Calu3 (cell line): ENCODE results near the gene KIAA1143. TPM values are rescaled to one million over a fixed set of nuclear protein-coding genes. Genes with fewer than 3 reads are reported as not detected.

Experiments used
- BruUV-seq: library from RNA; stranded (reverse); fragments of 400-500 nt; replicated peaks from 2 replicates; lab custom pipeline; 2021; lab: Mats Ljungman, UMichigan
- CTCF ChIA-PET: fragments of 300-600 bp; sonication (Branson Sonifier 250); formaldehyde crosslinking; loops from one replicate; lab custom pipeline; 2022; ENCODE audit warnings: antibody characterized with exemption; lab: Charles Lee
- DNase-seq: peaks from one replicate; pipeline ENCODE4 v3.0.0; 2022
- H3K27ac Mint-ChIP-seq: one replicate; pipeline ENCODE4 v1.8.0; 2022; ENCODE audit warnings: mixed read lengths; ENCODE audit not compliant: unreplicated experiment
- H3K27me3 Mint-ChIP-seq: one replicate; pipeline ENCODE4 v1.8.0; 2022; ENCODE audit warnings: mixed read lengths; ENCODE audit not compliant: unreplicated experiment
- H3K36me3 Mint-ChIP-seq: one replicate; pipeline ENCODE4 v1.8.0; 2022; ENCODE audit warnings: mild to moderate bottlenecking, moderate library complexity, mixed read lengths; ENCODE audit not compliant: insufficient read depth, unreplicated experiment
- H3K4me1 Mint-ChIP-seq: one replicate; pipeline ENCODE4 v1.8.0; 2022; ENCODE audit warnings: mild to moderate bottlenecking, low read depth, mixed read lengths; ENCODE audit not compliant: unreplicated experiment
- H3K4me3 Mint-ChIP-seq: one replicate; pipeline ENCODE4 v1.8.0; 2022; ENCODE audit warnings: mild to moderate bottlenecking, low read depth, moderate library complexity, mixed read lengths; ENCODE audit not compliant: unreplicated experiment
- H3K9me3 Mint-ChIP-seq: one replicate; pipeline ENCODE4 v1.8.0; 2022; ENCODE audit warnings: low read depth, mixed read lengths; ENCODE audit not compliant: unreplicated experiment
- intact Hi-C: fragments of 100-400 bp; cut with micrococcal nuclease; formaldehyde crosslinking; loops from one replicate; pipeline ENCODE4 v1.10.0; 2022; ENCODE audit not compliant: unreplicated experiment
- total RNA-seq: library from RNA; stranded (reverse); gene quantifications from 2 replicates; pipeline ENCODE4 v1.2.3, GENCODE V29; 2022
- TF ChIP-seq, protein P1 (sequence below): fragments of 200-600 bp; IDR thresholded peaks from one replicate; pipeline ENCODE4 v1.8.0; 2022; ENCODE audit warnings: antibody characterized with exemption; ENCODE audit not compliant: unreplicated experiment

The KIAA1143 gene
- total RNA-seq, 1 experiment from 2014 or later, result 36.9 TPM

DNA sequence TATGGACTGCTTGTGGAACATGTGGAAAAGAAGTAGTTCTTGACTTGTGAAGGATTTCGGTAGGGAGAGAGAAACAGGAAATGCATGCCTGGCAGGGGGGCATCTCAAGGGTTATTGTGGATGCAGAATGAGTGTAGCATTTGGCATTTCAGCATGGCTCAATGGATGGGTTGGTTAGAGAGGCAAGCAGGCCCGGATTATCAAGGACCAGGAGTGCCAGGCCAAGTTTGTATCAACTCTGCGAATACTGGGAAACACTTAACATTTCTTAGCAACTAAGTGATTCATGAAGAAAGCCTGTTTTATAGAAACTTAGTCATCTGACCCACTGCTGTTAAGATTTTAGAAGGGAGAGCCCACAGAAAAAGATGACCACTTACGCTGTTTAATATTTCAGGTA, 33.8 kb upstream of the KIAA1143 start:
- TF ChIP-seq, protein P1, sequence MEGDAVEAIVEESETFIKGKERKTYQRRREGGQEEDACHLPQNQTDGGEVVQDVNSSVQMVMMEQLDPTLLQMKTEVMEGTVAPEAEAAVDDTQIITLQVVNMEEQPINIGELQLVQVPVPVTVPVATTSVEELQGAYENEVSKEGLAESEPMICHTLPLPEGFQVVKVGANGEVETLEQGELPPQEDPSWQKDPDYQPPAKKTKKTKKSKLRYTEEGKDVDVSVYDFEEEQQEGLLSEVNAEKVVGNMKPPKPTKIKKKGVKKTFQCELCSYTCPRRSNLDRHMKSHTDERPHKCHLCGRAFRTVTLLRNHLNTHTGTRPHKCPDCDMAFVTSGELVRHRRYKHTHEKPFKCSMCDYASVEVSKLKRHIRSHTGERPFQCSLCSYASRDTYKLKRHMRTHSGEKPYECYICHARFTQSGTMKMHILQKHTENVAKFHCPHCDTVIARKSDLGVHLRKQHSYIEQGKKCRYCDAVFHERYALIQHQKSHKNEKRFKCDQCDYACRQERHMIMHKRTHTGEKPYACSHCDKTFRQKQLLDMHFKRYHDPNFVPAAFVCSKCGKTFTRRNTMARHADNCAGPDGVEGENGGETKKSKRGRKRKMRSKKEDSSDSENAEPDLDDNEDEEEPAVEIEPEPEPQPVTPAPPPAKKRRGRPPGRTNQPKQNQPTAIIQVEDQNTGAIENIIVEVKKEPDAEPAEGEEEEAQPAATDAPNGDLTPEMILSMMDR, result no peak
- Mint-ChIP-seq H3K9me3 (no peaks in the 10 kb centered on the region), H3K27ac (no peak overlapping the region), H3K27me3 (no peaks in the 10 kb centered on the region), H3K4me3 (no peak overlapping the region), H3K36me3 (no peaks in the 10 kb centered on the region), H3K4me1 (no peaks in the 10 kb centered on the region)
- DNase-seq, result no peak
- no TSS peak for BruUV-seq
- intact Hi-C loops, result no loop called here
- CTCF ChIA-PET, result no interaction called here

DNA sequence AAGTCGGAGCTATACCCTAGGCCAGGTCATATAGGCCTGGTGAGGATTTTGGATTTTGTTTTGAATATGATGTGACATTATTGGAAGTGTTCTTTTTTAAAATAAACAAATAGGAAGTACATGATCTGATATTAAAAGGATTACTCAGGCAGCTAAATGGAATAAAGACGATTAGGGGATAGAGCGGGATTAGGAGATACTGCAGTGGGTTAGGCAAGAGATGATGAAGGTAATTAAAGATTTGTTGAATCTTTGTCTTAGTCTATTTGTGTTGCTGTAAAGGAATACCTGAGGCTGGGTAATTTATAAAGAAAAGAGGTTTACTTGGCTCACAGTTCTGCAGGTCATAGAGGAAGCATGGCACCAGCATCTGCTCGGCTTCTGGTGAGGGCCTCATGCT, 21.5 kb upstream of the KIAA1143 start:
- intact Hi-C loops, result no loop called here
- no peak for DNase-seq
- Mint-ChIP-seq H3K4me1 (no peaks in the 10 kb centered on the region), H3K27me3 (no peaks in the 10 kb centered on the region), H3K36me3 (no peaks in the 10 kb centered on the region), H3K27ac (no peak overlapping the region), H3K4me3 (no peak overlapping the region), H3K9me3 (no peaks in the 10 kb centered on the region)
- no TSS peak for BruUV-seq
- CTCF ChIA-PET, result no interaction called here
- TF ChIP-seq, protein P1, result no peak

DNA sequence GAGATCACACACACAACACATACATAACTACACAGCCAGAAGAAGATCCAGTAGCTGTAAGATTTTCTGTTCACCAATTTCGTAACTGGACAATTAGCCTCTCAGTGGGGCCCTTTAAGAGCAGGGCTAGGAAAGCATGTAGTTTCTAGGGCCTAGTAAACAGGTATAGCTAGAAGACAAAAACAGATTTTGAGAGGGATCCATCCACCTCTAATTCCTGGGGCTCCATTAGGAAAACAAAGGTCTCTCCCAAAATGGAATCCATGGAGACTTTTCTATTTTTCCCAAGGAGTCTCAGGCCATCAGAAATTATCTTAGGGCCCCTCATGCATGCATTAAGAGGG, 10.7 kb upstream of the KIAA1143 start:
- intact Hi-C loops, result no loop called here
- Mint-ChIP-seq H3K4me1 (no peaks in the 10 kb centered on the region), H3K9me3 (peaks cover 6% of the 10 kb centered on the region), H3K27ac (no peak overlapping the region), H3K36me3 (peaks cover 9% of the 10 kb centered on the region), H3K4me3 (no peak overlapping the region), H3K27me3 (no peaks in the 10 kb centered on the region)
- TF ChIP-seq, protein P1, result no peak
- BruUV-seq, result no TSS peak
- CTCF ChIA-PET, result no interaction called here
- no peak for DNase-seq

DNA sequence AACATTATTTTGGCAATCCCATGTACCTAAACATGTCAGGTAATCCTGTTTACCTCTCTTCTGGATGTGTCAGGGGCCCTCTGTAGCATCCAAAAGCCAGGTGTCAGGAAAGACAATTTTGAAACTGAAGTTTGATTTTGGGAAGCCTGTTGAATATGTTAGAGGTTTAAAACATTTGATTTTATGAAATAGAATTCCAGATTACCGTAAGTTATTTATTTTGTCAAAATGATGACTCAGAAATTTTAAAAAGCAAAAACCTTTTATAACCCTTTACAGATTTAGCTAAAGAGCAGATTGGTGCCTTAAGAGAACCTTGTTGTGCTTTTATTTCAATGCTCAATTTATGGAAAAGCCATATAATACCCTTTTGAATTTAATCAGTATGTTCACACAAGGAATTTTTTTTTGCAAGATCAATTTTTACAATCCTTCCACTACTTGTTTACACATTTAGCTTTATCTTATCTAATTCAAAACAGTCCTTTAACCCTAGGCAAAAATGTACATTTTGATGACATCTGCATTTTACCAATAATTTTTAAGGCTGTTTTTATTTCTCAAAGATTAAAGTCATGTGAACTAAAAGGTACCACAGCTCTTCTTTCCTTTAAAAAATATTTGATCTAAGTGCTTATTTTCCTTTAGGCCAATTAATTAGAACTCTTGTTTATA, 10.1 kb upstream of the KIAA1143 start:
- no peaks in the 10 kb centered on the region for H3K4me1 Mint-ChIP-seq
- DNase-seq, result no peak
- no peaks in the 10 kb centered on the region for H3K27me3 Mint-ChIP-seq
- peaks cover 7% of the 10 kb centered on the region for H3K9me3 Mint-ChIP-seq
- no peak overlapping the region for H3K27ac Mint-ChIP-seq
- CTCF ChIA-PET, result no interaction called here
- BruUV-seq, result no TSS peak
- no peak overlapping the region for H3K4me3 Mint-ChIP-seq
- H3K36me3 Mint-ChIP-seq, result peaks cover 14% of the 10 kb centered on the region
- intact Hi-C loops, result no loop called here
- TF ChIP-seq, protein P1, result no peak
